ENCODE measurements around the gene KDM4C. TPM values are rescaled to one million over a fixed set of nuclear protein-coding genes. Genes with fewer than 3 reads are reported as not detected.

Gene KDM4C
- total RNA-seq, 1 experiment from 2014 or later = 16.8 TPM

- POLR2A ChIA-PET = no interaction called here
- H3K9me2 ChIP-seq (ENCODE audit: insufficient read depth) = no peaks in the 10 kb centered on the region
- H3K27me3 ChIP-seq (ENCODE audit: insufficient read depth, low read length) = no peaks in the 10 kb centered on the region
- no peaks in the 10 kb centered on the region for H3K36me3 ChIP-seq (ENCODE audit: control insufficient read depth in 1 of 2, insufficient read depth in 2 of 2, low read length in 2 of 2)
- intact Hi-C loops (cut with micrococcal nuclease) = loop anchor here (1.0 kb wide), 1 partner anchor 133 kb away; no protein-coding TSS in a partner anchor
- peak overlapping the region; percentile 43 for H3K4me2 ChIP-seq (ENCODE audit: low read length)
- RAD21 ChIA-PET (ENCODE audit: low non-redundant PET in 1 of 2, low total read pairs in 2 of 2, uncharacterized antibody in 2 of 2, unreplicated experiment in 2 of 2) = interaction anchor here (0.6 to 1.9 kb wide), 4 partner anchors 133 to 358 kb away, joined by 3 to 7 read pairs (median 4); no protein-coding TSS in a partner anchor
- CTCF ChIA-PET = interaction anchor here (0.9 to 1.5 kb wide), 4 partner anchors 10 to 276 kb away, joined by 3 to 5 read pairs (median 4); no protein-coding TSS in a partner anchor
- TF ChIP-seq CBX3 (IDR thresholded peaks at IDR 0.05; ENCODE audit: low read depth) = peak; percentile 51; the same call in 1 of the 2 replicates
- no peak for TF ChIP-seq ZNF274 (IDR thresholded peaks at IDR 0.05; ENCODE audit: low read depth, low read length)
- no peak for TF ChIP-seq TCF7L2 (IDR thresholded peaks at IDR 0.05; ENCODE audit: borderline replicate concordance, extremely low read depth, insufficient read depth, insufficient read length)
- no peak for TF ChIP-seq MAX (IDR thresholded peaks at IDR 0.05)
- peak; percentile 47 for TF ChIP-seq SP1 (IDR thresholded peaks at IDR 0.05; ENCODE audit: low read depth)
- peak; percentile 74 for TF ChIP-seq FOSL1 (IDR thresholded peaks at IDR 0.05; ENCODE audit: low read depth)
- TF ChIP-seq CEBPB (IDR thresholded peaks at IDR 0.05; ENCODE audit: low read depth) = peak; percentile 37; the same call in 1 of the 2 replicates
- no peak for TF ChIP-seq ELF1 (IDR thresholded peaks at IDR 0.05; ENCODE audit: borderline replicate concordance, low read depth)
- peak; percentile 68; the same call in 1 of the 2 replicates for TF ChIP-seq JUND (IDR thresholded peaks at IDR 0.05)
- TF ChIP-seq ZBTB33 (IDR thresholded peaks at IDR 0.05; ENCODE audit: extremely low read depth, insufficient replicate concordance, low read length) = no peak
- 0 out of 2 replicates have a peak overlapping the region, but pooled peaks have one; percentile 5 for H3K27ac ChIP-seq (ENCODE audit: low read depth, low read length)
- no peak overlapping the region for H3K9ac ChIP-seq (ENCODE audit: low read length)
- H3K4me3 ChIP-seq (replicated peaks in 1 of 2; ENCODE audit: low read depth in 1 of 2, low read length in 2 of 2) = no peak overlapping the region
- DNase-seq (ENCODE audit: low read depth, low spot score) = peak; percentile 74
- H3K79me2 ChIP-seq (ENCODE audit: insufficient read depth, low read length) = no peaks in the 10 kb centered on the region
- peaks cover 0 to 4% of the 10 kb centered on the region in 2 experiments; a peak in 1 of 4 replicates for H3K9me3 ChIP-seq (ENCODE audit: control insufficient read depth in 1 of 2, insufficient read depth in 1 of 2, low read depth in 1 of 2, low read length in 2 of 2)
- no peaks in the 10 kb centered on the region for H4K20me1 ChIP-seq (ENCODE audit: insufficient read depth)
- BruUV-seq (replicated peaks) = no TSS peak
- H2AFZ ChIP-seq (ENCODE audit: low read depth, low read length, poor library complexity, severe bottlenecking) = no peak overlapping the region
- peak; percentile 92 for ATAC-seq
- peaks cover 8 to 16% of the 10 kb centered on the region in 2 experiments for H3K4me1 ChIP-seq (ENCODE audit: control insufficient read depth in 1 of 2, insufficient read depth in 2 of 2, low read length in 2 of 2)
Observed at GRCh38 chr9:7185612-7186011, 427.8 kb downstream of the KDM4C start.
